Measurements from ENCODE around the gene WNT3.

WNT3 gene

GRCh38 chr17:46727572-46728348, 90.7 kb downstream of the WNT3 start:
- no peak for DNase-seq

GRCh38 chr17:46726206-46726605, 92.3 kb downstream of the WNT3 start:
- DNase-seq: no peak

- no peak for DNase-seq
Measured at GRCh38 chr17:46722662-46723285, 95.7 kb downstream of the WNT3 start.

DNA sequence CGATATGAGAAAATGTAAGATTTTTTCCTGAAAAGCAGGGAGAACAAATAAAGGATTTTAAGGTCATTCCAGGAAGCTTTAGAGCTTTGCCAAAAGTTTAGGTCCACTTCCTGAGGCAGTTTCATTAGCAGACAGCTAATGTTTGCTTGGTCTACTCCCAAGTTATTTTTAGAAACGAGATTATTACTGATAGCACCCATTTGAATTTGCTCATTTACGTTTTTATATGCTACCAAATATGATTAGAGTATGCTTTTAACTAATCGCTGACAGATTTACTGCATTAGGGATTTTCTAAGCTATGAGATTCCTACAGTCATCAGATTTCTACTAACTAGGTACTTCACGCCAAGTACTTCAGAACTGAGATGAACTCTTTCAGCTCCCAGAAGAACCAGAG, 98.1 kb downstream of the WNT3 start:
- no peak for DNase-seq

DNA sequence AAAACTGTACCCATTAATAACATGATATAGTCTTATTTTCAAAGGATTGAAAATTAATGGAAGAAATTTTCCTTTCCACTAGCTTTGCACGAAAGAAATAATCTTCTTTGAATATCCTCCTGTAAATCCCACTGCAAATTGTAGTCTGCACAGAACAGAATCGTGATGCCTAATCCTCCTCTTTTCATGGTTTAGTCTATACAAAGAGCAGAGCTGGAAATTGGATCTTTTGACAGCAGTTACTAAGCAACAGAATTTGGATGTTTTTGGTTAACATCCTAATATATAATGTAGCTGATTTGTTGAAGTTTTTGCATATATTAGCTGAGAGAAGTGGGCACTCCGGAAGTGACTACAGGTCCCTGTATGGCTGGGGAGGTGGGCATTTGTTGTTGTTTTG, 98.6 kb downstream of the WNT3 start:
- no peak for DNase-seq

- DNase-seq: no peak
Measured at GRCh38 chr17:46717999-46718398, 100.5 kb downstream of the WNT3 start.

Data from activated CD4-positive, alpha-beta T cell treated with anti-CD3 and anti-CD28 coated beads, Interleukin-2, amount 50 U/mL, for 1 hour (primary cell).